GM13976 (cell line): ENCODE measurements around the gene YIPF1.

ENCODE experiments used
- DNase-seq: peaks from one replicate; pipeline ENCODE4 v3.0.0; 2012; ENCODE audit warnings: low spot score
- in situ Hi-C: fragments of 300-500 bp; cut with MboI; formaldehyde crosslinking; loops from one replicate; pipeline ENCODE4 v1.12.0; 2022; ENCODE audit warnings: low sequenced_read_pairs, mixed read lengths, inconsistent platforms; ENCODE audit not compliant: unreplicated experiment
- TF ChIP-seq, protein P1 (sequence below): IDR thresholded peaks from 2 replicates; pipeline ENCODE4 v1.5.1; 2012; ENCODE audit warnings: borderline replicate concordance, mild to moderate bottlenecking; ENCODE audit not compliant: insufficient read depth; ENCODE audit errors: extremely low read depth, missing control alignments, control extremely low read depth

The YIPF1 gene

DNA sequence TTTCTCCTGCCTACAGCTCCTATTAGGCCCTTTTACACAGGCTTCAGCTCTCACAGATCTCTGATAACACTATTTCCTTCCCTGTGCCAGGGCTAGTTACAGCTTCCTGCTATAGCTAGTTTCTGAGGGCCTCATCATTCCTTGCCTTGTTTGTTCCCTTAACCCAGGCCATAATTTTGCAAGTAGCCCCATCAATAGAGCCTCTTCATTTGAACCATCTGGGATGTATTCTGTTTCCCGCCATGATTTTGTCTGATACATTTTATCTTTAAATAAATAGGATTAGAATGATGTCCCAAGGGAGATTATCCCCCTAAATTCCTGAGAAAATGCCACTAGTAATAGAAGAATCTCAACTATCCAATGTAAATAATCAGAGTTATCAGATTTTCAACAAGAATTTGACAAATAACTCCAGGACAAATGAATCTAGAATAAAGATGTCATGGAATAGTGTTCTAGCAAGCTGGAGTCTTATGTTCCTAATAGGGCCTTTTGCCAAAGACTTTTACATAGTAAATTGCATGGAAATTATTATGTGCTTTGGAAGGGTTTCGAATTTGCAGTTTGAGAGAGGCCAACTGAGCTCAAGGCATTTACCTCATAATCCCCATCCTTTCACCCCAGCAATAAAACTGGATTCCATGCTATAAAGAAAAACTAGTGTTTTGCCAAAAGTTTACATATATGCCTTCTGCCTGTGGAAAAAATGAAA, 39.8 kb upstream of the YIPF1 start:
- in situ Hi-C loops, result no loop called here
- no peak for DNase-seq
- TF ChIP-seq, protein P1, sequence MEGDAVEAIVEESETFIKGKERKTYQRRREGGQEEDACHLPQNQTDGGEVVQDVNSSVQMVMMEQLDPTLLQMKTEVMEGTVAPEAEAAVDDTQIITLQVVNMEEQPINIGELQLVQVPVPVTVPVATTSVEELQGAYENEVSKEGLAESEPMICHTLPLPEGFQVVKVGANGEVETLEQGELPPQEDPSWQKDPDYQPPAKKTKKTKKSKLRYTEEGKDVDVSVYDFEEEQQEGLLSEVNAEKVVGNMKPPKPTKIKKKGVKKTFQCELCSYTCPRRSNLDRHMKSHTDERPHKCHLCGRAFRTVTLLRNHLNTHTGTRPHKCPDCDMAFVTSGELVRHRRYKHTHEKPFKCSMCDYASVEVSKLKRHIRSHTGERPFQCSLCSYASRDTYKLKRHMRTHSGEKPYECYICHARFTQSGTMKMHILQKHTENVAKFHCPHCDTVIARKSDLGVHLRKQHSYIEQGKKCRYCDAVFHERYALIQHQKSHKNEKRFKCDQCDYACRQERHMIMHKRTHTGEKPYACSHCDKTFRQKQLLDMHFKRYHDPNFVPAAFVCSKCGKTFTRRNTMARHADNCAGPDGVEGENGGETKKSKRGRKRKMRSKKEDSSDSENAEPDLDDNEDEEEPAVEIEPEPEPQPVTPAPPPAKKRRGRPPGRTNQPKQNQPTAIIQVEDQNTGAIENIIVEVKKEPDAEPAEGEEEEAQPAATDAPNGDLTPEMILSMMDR, result no peak

- no peak for DNase-seq
- TF ChIP-seq, protein P1, result no peak
- in situ Hi-C loops, result no loop called here
Observed at GRCh38 chr1:53927376-53927881, 37.8 kb upstream of the YIPF1 start.

GRCh38 chr1:53919675-53920066, 30.1 kb upstream of the YIPF1 start:
- in situ Hi-C loops, result no loop called here
- DNase-seq, result no peak
- TF ChIP-seq, protein P1, result no peak

DNA sequence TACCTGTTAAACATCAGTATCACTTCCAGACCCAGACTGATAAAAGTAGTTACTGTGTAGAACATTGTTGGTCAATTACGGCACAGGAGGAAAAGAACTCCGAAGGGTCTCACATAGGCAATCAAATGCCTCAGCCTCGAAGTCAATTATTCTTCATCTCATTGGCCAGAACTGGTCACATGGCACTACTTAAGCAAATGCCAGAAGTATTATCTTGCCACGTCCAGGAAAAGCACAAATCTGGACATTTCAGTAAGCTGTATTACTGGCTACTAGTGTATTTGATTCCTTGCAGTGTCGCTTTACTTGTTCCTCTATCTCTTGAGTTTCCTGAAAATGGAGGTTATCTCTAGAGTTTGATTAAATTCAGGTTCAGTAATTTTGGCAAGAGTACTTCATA, 28.7 kb upstream of the YIPF1 start:
- TF ChIP-seq, protein P1, result no peak
- in situ Hi-C loops, result no loop called here
- no peak for DNase-seq

- in situ Hi-C loops, result no loop called here
- no peak for DNase-seq
- TF ChIP-seq, protein P1, result no peak
Observed at GRCh38 chr1:53913352-53914033, 23.9 kb upstream of the YIPF1 start.

DNA sequence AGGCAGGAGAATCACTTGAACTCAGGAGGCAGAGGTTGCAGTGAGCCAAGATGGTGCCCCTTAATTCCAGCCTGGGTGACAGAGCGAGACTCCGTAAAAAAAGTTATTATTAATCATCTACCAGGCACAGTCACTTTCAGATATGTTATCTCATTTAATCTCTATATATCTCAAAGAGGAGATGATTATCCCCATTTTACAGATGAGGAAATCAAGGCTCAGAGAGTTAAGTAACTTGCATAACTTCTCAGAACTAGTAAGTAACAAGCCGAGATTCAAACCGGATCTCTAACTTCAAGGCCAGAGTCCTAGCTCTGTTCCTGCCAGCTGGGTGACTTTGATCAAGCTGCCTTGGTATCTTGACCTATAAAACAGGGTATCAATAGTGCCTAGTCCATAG, 21.8 kb upstream of the YIPF1 start:
- no peak for DNase-seq
- in situ Hi-C loops, result no loop called here
- TF ChIP-seq, protein P1, result no peak
